ENCODE results near the gene SIGLEC7. TPM values are rescaled to one million over a fixed set of nuclear protein-coding genes. Genes with fewer than 3 reads are reported as not detected.

Gene SIGLEC7
- total RNA-seq, 1 donor from 2014 or later: not detected

- no peak for TF ChIP-seq CTCF (conservative IDR thresholded peaks at IDR 0.05; ENCODE audit: low read depth, low read length)
These were observed 25.3 kb upstream of the SIGLEC7 start for GRCh38 chr19:51116736-51117286.

GRCh38 chr19:51119101-51119500, 23.0 kb upstream of the SIGLEC7 start:
- TF ChIP-seq CTCF (conservative IDR thresholded peaks at IDR 0.05; ENCODE audit: low read depth, low read length): no peak
- no peak for DNase-seq (ENCODE audit: low read depth)
- no peak overlapping the region for H3K4me3 ChIP-seq (ENCODE audit: low read depth, low read length)

More at GRCh38 chr19:51116736-51117286, 25.3 kb upstream of the SIGLEC7 start:
- H3K4me3 ChIP-seq (ENCODE audit: low read depth, low read length): no peak overlapping the region
- no peak for DNase-seq (ENCODE audit: low read depth)

- no peak for TF ChIP-seq CTCF (conservative IDR thresholded peaks at IDR 0.05; ENCODE audit: low read depth, low read length)
- no peak overlapping the region for H3K4me3 ChIP-seq (ENCODE audit: low read depth, low read length)
- no peak for DNase-seq (ENCODE audit: low read depth)
These were observed 22.5 kb upstream of the SIGLEC7 start for GRCh38 chr19:51119611-51120010.

GRCh38 chr19:51120160-51120559, 21.9 kb upstream of the SIGLEC7 start:
- DNase-seq (ENCODE audit: low read depth): no peak
- no peak for TF ChIP-seq CTCF (conservative IDR thresholded peaks at IDR 0.05; ENCODE audit: low read depth, low read length)
- no peak overlapping the region for H3K4me3 ChIP-seq (ENCODE audit: low read depth, low read length)

- no peak overlapping the region for H3K4me3 ChIP-seq (ENCODE audit: low read depth, low read length)
- DNase-seq (ENCODE audit: low read depth): no peak
- TF ChIP-seq CTCF (conservative IDR thresholded peaks at IDR 0.05; ENCODE audit: low read depth, low read length): no peak
These were observed 20.8 kb upstream of the SIGLEC7 start for GRCh38 chr19:51121257-51121656.

- no peak overlapping the region for H3K4me3 ChIP-seq (ENCODE audit: low read depth, low read length)
- no peak for TF ChIP-seq CTCF (conservative IDR thresholded peaks at IDR 0.05; ENCODE audit: low read depth, low read length)
- no peak for DNase-seq (ENCODE audit: low read depth)
These were observed 19.8 kb upstream of the SIGLEC7 start for GRCh38 chr19:51122112-51122981.
